GM19351 (cell line): ENCODE measurements around the gene GPC6.

Source experiments
- ATAC-seq: cut with Tn5 transposase; IDR thresholded peaks from one replicate; pipeline ENCODE4 v1.9.1; 2021; ENCODE audit warnings: mild to moderate bottlenecking, moderate library complexity; ENCODE audit not compliant: unreplicated experiment

Gene GPC6

GRCh38 chr13:93554514-93554913, 327.9 kb downstream of the GPC6 start:
- ATAC-seq, result no peak

- ATAC-seq, result no peak
Measured at GRCh38 chr13:93558637-93559036, 332.0 kb downstream of the GPC6 start.

- no peak for ATAC-seq
Measured at GRCh38 chr13:93559718-93560117, 333.1 kb downstream of the GPC6 start.

GRCh38 chr13:93561576-93562225, 335.1 kb downstream of the GPC6 start:
- no peak for ATAC-seq

- ATAC-seq, result no peak
Measured at GRCh38 chr13:93562676-93563075, 336.1 kb downstream of the GPC6 start.

GRCh38 chr13:93577105-93577504, 350.5 kb downstream of the GPC6 start:
- ATAC-seq, result no peak

- no peak for ATAC-seq
Measured at GRCh38 chr13:93589788-93590187, 363.2 kb downstream of the GPC6 start.

GRCh38 chr13:93603043-93603442, 376.4 kb downstream of the GPC6 start:
- no peak for ATAC-seq

GRCh38 chr13:93614776-93615175, 388.2 kb downstream of the GPC6 start:
- ATAC-seq, result no peak

GRCh38 chr13:93620181-93620765, 393.7 kb downstream of the GPC6 start:
- no peak for ATAC-seq

GRCh38 chr13:93621051-93621450, 394.4 kb downstream of the GPC6 start:
- no peak for ATAC-seq

- ATAC-seq, result no peak
Measured at GRCh38 chr13:93621966-93622365, 395.4 kb downstream of the GPC6 start.

- ATAC-seq, result no peak
Measured at GRCh38 chr13:93624311-93624777, 397.7 kb downstream of the GPC6 start.

- no peak for ATAC-seq
Measured at GRCh38 chr13:93625536-93625935, 398.9 kb downstream of the GPC6 start.

GRCh38 chr13:93628136-93628797, 401.7 kb downstream of the GPC6 start:
- no peak for ATAC-seq

GRCh38 chr13:93635616-93636032, 409.0 kb downstream of the GPC6 start:
- ATAC-seq, result no peak

- ATAC-seq, result no peak
Measured at GRCh38 chr13:93637852-93638251, 411.2 kb downstream of the GPC6 start.

- ATAC-seq, result no peak
Measured at GRCh38 chr13:93640452-93640851, 413.8 kb downstream of the GPC6 start.

GRCh38 chr13:93646245-93646644, 419.6 kb downstream of the GPC6 start:
- ATAC-seq, result no peak

- no peak for ATAC-seq
Measured at GRCh38 chr13:93649496-93649895, 422.9 kb downstream of the GPC6 start.

GRCh38 chr13:93653776-93654175, 427.2 kb downstream of the GPC6 start:
- ATAC-seq, result no peak

GRCh38 chr13:93655154-93655553, 428.5 kb downstream of the GPC6 start:
- ATAC-seq, result no peak
